ENCODE measurements around the gene SCRN1.

Gene SCRN1

DNA sequence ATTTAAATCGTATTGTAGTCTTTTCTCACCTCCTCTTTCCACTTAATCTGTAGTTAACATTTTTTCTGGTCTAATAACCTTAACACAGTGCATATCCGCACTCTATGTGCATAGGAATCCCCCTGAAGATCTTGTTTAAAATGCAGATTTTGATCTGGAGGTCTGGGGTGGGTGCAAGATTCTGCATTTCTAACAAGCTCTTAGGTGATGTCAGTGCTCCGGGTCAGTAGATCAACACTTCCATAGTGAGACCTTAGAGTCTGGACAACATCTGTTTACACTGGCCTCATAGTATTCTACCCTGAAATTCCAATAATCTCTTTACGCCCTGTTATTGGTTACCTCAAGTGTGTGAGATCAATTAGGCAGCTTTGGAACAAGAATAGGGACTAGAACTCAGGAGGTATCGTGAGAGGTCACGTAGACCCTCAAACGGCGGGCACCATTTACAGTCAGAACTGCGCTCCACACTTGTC is 38.2 kb upstream of the SCRN1 start:
- Histone ChIP-seq H3K27me3 (ENCODE audit: control insufficient read depth in 2 of 2, insufficient read depth in 2 of 2, low read length in 2 of 2) (no peaks in the 10 kb centered on the region), H3K27ac (ENCODE audit: low read depth in 2 of 2, low read length in 2 of 2) (peak overlapping the region; percentile 78 to 84), H3K9ac (ENCODE audit: low read depth in 1 of 2, low read length in 2 of 2) (peak overlapping the region; percentile 69 to 79), H3K4me1 (ENCODE audit: control insufficient read depth in 2 of 2, insufficient read depth in 2 of 2, low read length in 2 of 2) (peaks cover 19 to 28% of the 10 kb centered on the region in 2 donors), H3K36me3 (ENCODE audit: control insufficient read depth in 2 of 2, insufficient read depth in 2 of 2, low read length in 2 of 2) (no peaks in the 10 kb centered on the region), H3K4me3 (ENCODE audit: low read length in 2 of 2) (peak overlapping the region; percentile 91 to 100), H3K9me3 (ENCODE audit: control insufficient read depth in 2 of 2, low read length in 2 of 2) (no peaks in the 10 kb centered on the region)

DNA sequence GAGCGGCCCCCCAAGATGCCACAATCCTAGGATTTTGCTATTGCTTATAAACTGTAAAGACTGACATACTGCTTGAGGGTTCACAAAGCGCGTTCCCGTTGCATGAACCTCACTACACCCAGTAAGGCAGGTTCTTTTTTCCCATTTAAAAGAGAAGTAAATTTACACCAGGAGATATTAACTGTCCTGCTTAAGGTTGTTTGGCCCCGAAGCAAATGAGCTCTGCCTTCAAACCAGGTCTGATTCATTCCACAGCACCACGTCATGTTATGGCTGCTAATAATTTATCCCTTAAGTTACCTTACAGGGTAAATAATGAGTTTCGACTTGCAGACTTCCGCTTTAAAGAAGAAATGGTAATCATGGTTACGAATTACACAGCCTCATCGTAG is 37.5 kb upstream of the SCRN1 start:
- Histone ChIP-seq H3K4me3 (ENCODE audit: low read length in 2 of 2) (peak overlapping the region; percentile 91 to 100), H3K27me3 (ENCODE audit: control insufficient read depth in 2 of 2, insufficient read depth in 2 of 2, low read length in 2 of 2) (no peaks in the 10 kb centered on the region), H3K27ac (ENCODE audit: low read depth in 2 of 2, low read length in 2 of 2) (peak overlapping the region; percentile 71 to 84), H3K4me1 (ENCODE audit: control insufficient read depth in 2 of 2, insufficient read depth in 2 of 2, low read length in 2 of 2) (peaks cover 16 to 22% of the 10 kb centered on the region in 2 donors), H3K9me3 (ENCODE audit: control insufficient read depth in 2 of 2, low read length in 2 of 2) (no peaks in the 10 kb centered on the region), H3K9ac (ENCODE audit: low read depth in 1 of 2, low read length in 2 of 2) (peak overlapping the region; percentile 67 to 72), H3K36me3 (ENCODE audit: control insufficient read depth in 2 of 2, insufficient read depth in 2 of 2, low read length in 2 of 2) (no peaks in the 10 kb centered on the region)

DNA sequence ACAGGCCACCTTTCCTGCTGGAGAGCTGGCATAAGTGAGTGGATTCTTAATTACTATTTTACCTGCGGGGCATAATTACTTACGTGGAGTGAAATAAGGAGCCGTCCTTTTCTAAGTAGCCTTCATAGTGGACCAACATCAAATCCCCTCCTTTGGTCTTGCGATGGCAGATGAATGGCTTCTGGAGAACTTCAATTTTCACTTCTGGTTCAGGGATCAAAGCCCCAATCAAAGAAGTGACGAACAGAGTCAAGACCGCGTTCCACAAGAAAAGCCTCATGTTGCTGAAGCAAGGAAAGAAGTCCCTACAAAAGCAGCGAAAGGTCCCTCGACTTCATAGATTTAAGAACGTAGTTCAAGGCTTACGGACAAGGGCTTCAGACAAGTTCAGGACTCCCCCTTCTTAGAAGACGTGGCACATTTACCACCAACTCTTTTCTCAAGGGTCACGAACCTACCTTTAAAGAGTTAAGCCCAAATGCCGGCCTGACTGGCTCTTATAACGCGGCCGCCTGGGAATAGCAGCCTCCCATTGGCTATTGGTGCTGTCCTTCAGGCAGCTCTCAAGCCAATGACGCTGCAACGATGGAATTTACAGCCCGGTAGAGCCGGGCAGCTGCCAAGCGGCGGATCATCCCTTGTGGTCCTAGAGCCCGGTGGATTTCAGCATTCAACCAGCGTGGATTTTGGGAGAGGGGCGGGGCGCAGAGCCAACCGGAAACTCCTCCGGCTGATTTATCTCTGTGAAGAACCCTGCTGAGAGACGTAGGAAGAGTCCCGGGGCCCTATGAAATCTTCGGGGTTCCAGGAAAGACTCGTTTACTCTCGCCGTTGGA is 36.8 kb upstream of the SCRN1 start, which contains the start of gene FKBP14:
Gene FKBP14, minus strand, starts transcription at position 474 of the 836 bp plus-strand sequence. Its CDS starts 194 bp downstream, at position 280.
- peaks cover 16 to 22% of the 10 kb centered on the region in 2 donors for H3K4me1 ChIP-seq (ENCODE audit: control insufficient read depth in 2 of 2, insufficient read depth in 2 of 2, low read length in 2 of 2)

DNA sequence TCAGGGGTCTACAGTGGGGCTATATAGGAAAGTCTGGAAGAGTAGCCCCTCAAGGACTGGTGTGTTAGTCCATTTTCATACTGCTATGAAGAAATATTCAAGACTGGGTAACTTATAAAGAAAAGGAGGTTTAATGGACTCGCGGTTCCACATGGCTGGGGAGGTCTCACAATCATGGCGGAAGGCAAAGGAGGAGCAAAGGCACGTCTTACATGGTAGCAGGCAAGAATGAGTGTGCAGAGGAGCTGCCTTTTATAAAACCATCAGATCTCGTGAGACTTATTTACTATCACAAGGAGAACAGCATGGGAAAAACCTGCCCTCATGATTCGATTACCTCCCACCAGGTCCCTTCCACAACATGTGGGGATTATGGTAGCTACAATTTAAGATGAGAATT is 33.9 kb upstream of the SCRN1 start:
- H3K36me3 ChIP-seq (ENCODE audit: control insufficient read depth in 2 of 2, insufficient read depth in 2 of 2, low read length in 2 of 2) = no peaks in the 10 kb centered on the region
- H3K27me3 ChIP-seq (ENCODE audit: control insufficient read depth in 2 of 2, insufficient read depth in 2 of 2, low read length in 2 of 2) = no peaks in the 10 kb centered on the region
- no peak overlapping the region for H3K9ac ChIP-seq (ENCODE audit: low read depth in 1 of 2, low read length in 2 of 2)
- H3K27ac ChIP-seq (ENCODE audit: low read depth in 2 of 2, low read length in 2 of 2) = no peak overlapping the region
- no peak overlapping the region for H3K4me3 ChIP-seq (ENCODE audit: low read length in 2 of 2)
- H3K4me1 ChIP-seq (ENCODE audit: control insufficient read depth in 2 of 2, insufficient read depth in 2 of 2, low read length in 2 of 2) = peaks cover 12 to 17% of the 10 kb centered on the region in 2 donors
- H3K9me3 ChIP-seq (ENCODE audit: control insufficient read depth in 2 of 2, low read length in 2 of 2) = no peaks in the 10 kb centered on the region

More for the DNA sequence above, 36.8 kb upstream of the SCRN1 start, which contains the start of gene FKBP14:
- Histone ChIP-seq H3K27me3 (ENCODE audit: control insufficient read depth in 2 of 2, insufficient read depth in 2 of 2, low read length in 2 of 2) (no peaks in the 10 kb centered on the region), H3K36me3 (ENCODE audit: control insufficient read depth in 2 of 2, insufficient read depth in 2 of 2, low read length in 2 of 2) (no peaks in the 10 kb centered on the region), H3K9me3 (ENCODE audit: control insufficient read depth in 2 of 2, low read length in 2 of 2) (no peaks in the 10 kb centered on the region), H3K27ac (ENCODE audit: low read depth in 2 of 2, low read length in 2 of 2) (peak within 1 kb of the TSS; percentile 78 to 84), H3K4me3 (ENCODE audit: low read length in 2 of 2) (peak within 1 kb of the TSS; percentile 91 to 100), H3K9ac (ENCODE audit: low read depth in 1 of 2, low read length in 2 of 2) (peak within 1 kb of the TSS; percentile 68 to 87)

DNA sequence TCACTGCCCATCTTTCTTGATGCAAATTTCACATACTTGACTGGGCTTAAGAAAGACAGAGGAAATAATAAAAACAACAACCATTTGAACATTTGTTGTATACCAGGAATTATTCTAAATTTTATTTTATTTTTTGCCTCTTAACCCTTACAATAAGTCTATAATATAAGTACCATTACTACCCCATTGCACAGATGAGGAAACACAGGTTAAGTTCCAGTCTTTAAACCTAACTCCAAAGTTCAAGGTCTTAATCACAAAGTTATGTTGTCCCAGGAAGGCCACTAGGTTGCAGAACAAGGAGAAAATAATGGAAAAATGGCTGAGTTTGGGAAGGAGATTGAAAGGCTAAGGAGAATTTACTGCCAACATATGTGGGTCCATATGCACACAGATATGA is 33.4 kb upstream of the SCRN1 start:
- Histone ChIP-seq H3K9me3 (ENCODE audit: control insufficient read depth in 2 of 2, low read length in 2 of 2) (no peaks in the 10 kb centered on the region), H3K27ac (ENCODE audit: low read depth in 2 of 2, low read length in 2 of 2) (no peak overlapping the region), H3K4me1 (ENCODE audit: control insufficient read depth in 2 of 2, insufficient read depth in 2 of 2, low read length in 2 of 2) (peaks cover 12 to 17% of the 10 kb centered on the region in 2 donors), H3K27me3 (ENCODE audit: control insufficient read depth in 2 of 2, insufficient read depth in 2 of 2, low read length in 2 of 2) (no peaks in the 10 kb centered on the region), H3K36me3 (ENCODE audit: control insufficient read depth in 2 of 2, insufficient read depth in 2 of 2, low read length in 2 of 2) (no peaks in the 10 kb centered on the region), H3K4me3 (ENCODE audit: low read length in 2 of 2) (no peak overlapping the region), H3K9ac (ENCODE audit: low read depth in 1 of 2, low read length in 2 of 2) (no peak overlapping the region)

DNA sequence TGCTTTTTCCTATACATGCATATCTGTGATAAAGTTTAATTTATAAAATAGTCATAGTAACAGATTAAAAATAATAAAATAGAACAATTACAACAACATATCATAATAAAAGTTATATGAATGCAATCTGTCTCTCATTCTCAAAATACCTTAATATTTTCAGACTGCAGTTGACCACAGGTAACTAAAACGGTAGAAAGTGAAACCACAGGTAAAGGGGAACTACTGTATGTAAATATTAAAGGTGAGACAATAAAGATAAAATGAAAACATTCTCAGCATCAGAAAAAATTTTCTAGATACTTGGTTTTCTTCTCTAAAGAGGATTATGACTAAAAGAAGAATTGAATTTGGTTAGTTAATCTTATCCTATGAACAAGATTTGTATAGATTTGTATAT is 30.9 kb upstream of the SCRN1 start:
- Histone ChIP-seq H3K27me3 (ENCODE audit: control insufficient read depth in 2 of 2, insufficient read depth in 2 of 2, low read length in 2 of 2) (no peaks in the 10 kb centered on the region), H3K4me3 (ENCODE audit: low read length in 2 of 2) (no peak overlapping the region), H3K4me1 (ENCODE audit: control insufficient read depth in 2 of 2, insufficient read depth in 2 of 2, low read length in 2 of 2) (peaks cover 5 to 10% of the 10 kb centered on the region in 2 donors), H3K9me3 (ENCODE audit: control insufficient read depth in 2 of 2, low read length in 2 of 2) (no peaks in the 10 kb centered on the region), H3K27ac (ENCODE audit: low read depth in 2 of 2, low read length in 2 of 2) (no peak overlapping the region), H3K36me3 (ENCODE audit: control insufficient read depth in 2 of 2, insufficient read depth in 2 of 2, low read length in 2 of 2) (peaks cover 0 to 4% of the 10 kb centered on the region in 2 donors), H3K9ac (ENCODE audit: low read depth in 1 of 2, low read length in 2 of 2) (no peak overlapping the region)

DNA sequence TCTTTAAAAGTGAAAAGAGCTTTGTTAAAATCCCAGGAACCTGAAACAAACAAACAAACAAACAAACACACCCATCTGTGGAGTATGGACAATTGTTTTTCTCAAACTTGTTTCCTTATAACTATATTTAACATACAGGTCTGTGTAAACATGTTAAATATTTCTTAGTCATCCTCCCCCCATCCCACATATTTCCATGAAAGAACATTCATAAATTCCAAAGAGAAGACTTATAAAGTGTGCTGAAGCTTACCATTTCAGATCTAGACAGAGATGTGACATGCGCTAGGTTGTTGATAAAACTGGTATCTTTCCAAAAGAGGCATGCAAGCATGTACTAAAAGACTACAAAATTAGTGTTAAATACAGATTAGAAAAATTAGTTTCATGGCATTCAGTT is 30.4 kb upstream of the SCRN1 start:
- no peaks in the 10 kb centered on the region for H3K9me3 ChIP-seq (ENCODE audit: control insufficient read depth in 2 of 2, low read length in 2 of 2)
- H3K27me3 ChIP-seq (ENCODE audit: control insufficient read depth in 2 of 2, insufficient read depth in 2 of 2, low read length in 2 of 2) = no peaks in the 10 kb centered on the region
- H3K36me3 ChIP-seq (ENCODE audit: control insufficient read depth in 2 of 2, insufficient read depth in 2 of 2, low read length in 2 of 2) = peaks cover 0 to 5% of the 10 kb centered on the region in 2 donors
- H3K4me3 ChIP-seq (ENCODE audit: low read length in 2 of 2) = no peak overlapping the region
- H3K9ac ChIP-seq (ENCODE audit: low read depth in 1 of 2, low read length in 2 of 2) = no peak overlapping the region
- no peak overlapping the region for H3K27ac ChIP-seq (ENCODE audit: low read depth in 2 of 2, low read length in 2 of 2)
- peaks cover 1 to 4% of the 10 kb centered on the region in 2 donors for H3K4me1 ChIP-seq (ENCODE audit: control insufficient read depth in 2 of 2, insufficient read depth in 2 of 2, low read length in 2 of 2)

DNA sequence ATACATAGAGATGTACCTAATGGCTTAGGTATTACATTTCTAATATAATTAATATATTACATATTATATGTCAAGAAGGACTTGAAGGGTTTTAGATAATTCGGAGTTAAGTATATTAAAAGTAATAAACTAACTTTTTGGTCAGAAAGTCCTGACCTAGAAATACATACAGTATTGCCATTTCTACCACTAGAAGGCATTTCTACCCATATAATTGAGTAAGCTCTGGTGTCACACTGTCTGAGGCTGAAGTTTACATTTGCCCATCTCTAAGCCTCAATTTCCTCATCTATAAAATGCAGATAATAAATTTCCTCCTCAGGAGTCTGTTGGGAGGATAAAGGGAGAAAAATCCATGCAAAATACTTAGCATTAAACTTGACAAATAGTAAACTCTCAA is 29.8 kb upstream of the SCRN1 start:
- Histone ChIP-seq H3K9ac (ENCODE audit: low read depth in 1 of 2, low read length in 2 of 2) (no peak overlapping the region), H3K9me3 (ENCODE audit: control insufficient read depth in 2 of 2, low read length in 2 of 2) (no peaks in the 10 kb centered on the region), H3K27me3 (ENCODE audit: control insufficient read depth in 2 of 2, insufficient read depth in 2 of 2, low read length in 2 of 2) (no peaks in the 10 kb centered on the region), H3K4me3 (ENCODE audit: low read length in 2 of 2) (no peak overlapping the region), H3K27ac (ENCODE audit: low read depth in 2 of 2, low read length in 2 of 2) (no peak overlapping the region), H3K4me1 (ENCODE audit: control insufficient read depth in 2 of 2, insufficient read depth in 2 of 2, low read length in 2 of 2) (peaks cover 0 to 3% of the 10 kb centered on the region in 2 donors), H3K36me3 (ENCODE audit: control insufficient read depth in 2 of 2, insufficient read depth in 2 of 2, low read length in 2 of 2) (peaks cover 0 to 8% of the 10 kb centered on the region in 2 donors)

DNA sequence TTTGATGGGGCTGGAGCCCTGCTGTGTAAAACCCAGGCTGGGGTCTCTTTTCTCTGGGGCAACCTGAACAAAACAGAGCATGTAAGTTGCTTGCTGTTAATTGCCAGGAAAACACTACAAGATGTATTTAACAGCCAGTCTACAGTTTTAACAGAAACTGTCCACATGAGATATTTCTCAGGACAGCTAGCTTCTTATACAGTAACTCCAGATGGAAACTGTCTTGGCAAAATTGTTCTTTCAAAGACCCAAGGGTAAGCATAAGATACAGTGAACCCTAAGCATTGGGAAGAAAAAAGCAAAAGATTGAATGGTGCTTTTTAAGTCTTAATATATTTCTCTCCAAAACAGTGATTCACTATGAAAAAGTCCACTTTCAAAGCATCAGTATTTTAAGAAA is 28.9 kb upstream of the SCRN1 start:
- Histone ChIP-seq H3K9ac (ENCODE audit: low read depth in 1 of 2, low read length in 2 of 2) (no peak overlapping the region), H3K27me3 (ENCODE audit: control insufficient read depth in 2 of 2, insufficient read depth in 2 of 2, low read length in 2 of 2) (no peaks in the 10 kb centered on the region), H3K27ac (ENCODE audit: low read depth in 2 of 2, low read length in 2 of 2) (no peak overlapping the region), H3K4me1 (ENCODE audit: control insufficient read depth in 2 of 2, insufficient read depth in 2 of 2, low read length in 2 of 2) (no peaks in the 10 kb centered on the region), H3K4me3 (ENCODE audit: low read length in 2 of 2) (no peak overlapping the region), H3K9me3 (ENCODE audit: control insufficient read depth in 2 of 2, low read length in 2 of 2) (no peaks in the 10 kb centered on the region), H3K36me3 (ENCODE audit: control insufficient read depth in 2 of 2, insufficient read depth in 2 of 2, low read length in 2 of 2) (peaks cover 4 to 11% of the 10 kb centered on the region in 2 donors)

DNA sequence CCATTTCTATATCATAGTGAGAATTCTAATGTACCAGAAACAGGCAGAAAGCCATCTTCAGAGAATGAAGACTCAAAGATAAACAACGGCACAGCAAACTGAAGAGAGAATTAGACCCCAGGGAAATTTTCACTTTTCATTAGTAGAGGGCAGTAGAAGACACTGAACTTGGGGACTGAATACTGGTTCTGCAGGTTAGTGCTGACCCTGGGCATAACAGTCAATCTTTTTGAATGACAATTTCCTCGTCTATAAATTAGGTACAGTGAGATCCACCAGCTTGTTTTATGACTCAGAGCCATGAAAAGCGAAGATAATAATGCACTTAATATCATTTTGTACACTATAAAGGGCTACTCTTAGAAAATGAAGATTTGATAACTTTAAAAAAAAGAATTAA is 23.2 kb upstream of the SCRN1 start:
- Histone ChIP-seq H3K9ac (ENCODE audit: low read depth in 1 of 2, low read length in 2 of 2) (no peak overlapping the region), H3K4me1 (ENCODE audit: control insufficient read depth in 2 of 2, insufficient read depth in 2 of 2, low read length in 2 of 2) (no peaks in the 10 kb centered on the region), H3K9me3 (ENCODE audit: control insufficient read depth in 2 of 2, low read length in 2 of 2) (no peaks in the 10 kb centered on the region), H3K27me3 (ENCODE audit: control insufficient read depth in 2 of 2, insufficient read depth in 2 of 2, low read length in 2 of 2) (no peaks in the 10 kb centered on the region), H3K4me3 (ENCODE audit: low read length in 2 of 2) (no peak overlapping the region), H3K27ac (ENCODE audit: low read depth in 2 of 2, low read length in 2 of 2) (no peak overlapping the region), H3K36me3 (ENCODE audit: control insufficient read depth in 2 of 2, insufficient read depth in 2 of 2, low read length in 2 of 2) (peaks cover 4 to 11% of the 10 kb centered on the region in 2 donors)
